Panc1 (cell line): ENCODE measurements around the gene CCDC73. TPM values are rescaled to one million over a fixed set of nuclear protein-coding genes. Genes with fewer than 3 reads are reported as not detected.
"Not testable (repeated sequence)": the region's sequence is repeated elsewhere in the genome, so short reads cannot be mapped to it uniquely, and the experiment has no call there.

Source experiments
- ATAC-seq: fragments of 200-7000 bp; cut with Tn5 transposase; 2 replicates; pipeline ENCODE4 v1.9.1; 2020; ENCODE audit warnings: mild to moderate bottlenecking, moderate library complexity
- BruUV-seq: library from RNA; stranded (reverse); fragments of 400-500 nt; replicated peaks from 2 replicates; lab custom pipeline; 2021; lab: Mats Ljungman, UMichigan
- CTCF ChIA-PET: fragments of 300-600 bp; sonication (Branson Sonifier 250); formaldehyde crosslinking; loops from one replicate; lab custom pipeline; 2022; ENCODE audit warnings: antibody characterized with exemption; lab: Charles Lee
- POLR2A ChIA-PET: fragments of 300-600 bp; sonication (Branson Sonifier 250); formaldehyde crosslinking; loops from one replicate; lab custom pipeline; 2022; ENCODE audit warnings: antibody characterized with exemption; lab: Charles Lee
- DNase-seq: peaks from one replicate; pipeline ENCODE4 v3.0.0-alpha.2; 2010; ENCODE audit warnings: low read depth, low spot score
- H3K27ac ChIP-seq: 2 replicates; pipeline ENCODE4 v1.5.1; 2011; ENCODE audit warnings: mild to moderate bottlenecking, low read length, inconsistent platforms
- H3K27me3 ChIP-seq: fragments of 200-500 bp; sonication (Bioruptor generic); 2 replicates; pipeline ENCODE4 v1.6.0; 2014; ENCODE audit warnings: low read length, inconsistent platforms; ENCODE audit not compliant: control insufficient read depth, insufficient read depth
- H3K36me3 ChIP-seq: fragments of 200-500 bp; sonication (Bioruptor generic); 2 replicates; pipeline ENCODE4 v1.5.1; 2014; ENCODE audit warnings: inconsistent platforms, mild to moderate bottlenecking, low read length, moderate library complexity; ENCODE audit not compliant: control insufficient read depth, insufficient read depth
- H3K4me1 ChIP-seq: 2 replicates; pipeline ENCODE4 v1.5.1; 2011; ENCODE audit warnings: inconsistent platforms, mild to moderate bottlenecking, low read length, moderate library complexity; ENCODE audit not compliant: control insufficient read depth, insufficient read depth
- H3K4me3 ChIP-seq, 2 experiments: 2 replicates each; pipeline ENCODE4 v1.5.1; 2011 to 2012; ENCODE audit warnings: low read depth in 2 of 2, low read length in 2 of 2, mild to moderate bottlenecking in 2 of 2, inconsistent platforms in 1 of 2, moderate library complexity in 1 of 2
- H3K9me3 ChIP-seq: fragments of 200-500 bp; sonication (Bioruptor generic); 2 replicates; pipeline ENCODE4 v1.5.1; 2014; ENCODE audit warnings: low read depth, mild to moderate bottlenecking, inconsistent platforms, low read length, moderate library complexity; ENCODE audit not compliant: control insufficient read depth, insufficient read depth
- POLR2AphosphoS5 ChIP-seq: IDR thresholded peaks from 2 replicates; pipeline ENCODE4 v1.6.1; 2012; ENCODE audit warnings: mild to moderate bottlenecking, low read depth, low read length, moderate library complexity
- SIN3A ChIP-seq: IDR thresholded peaks from 2 replicates; pipeline ENCODE4 v1.6.1; 2012; ENCODE audit warnings: low read depth, mild to moderate bottlenecking, low read length, moderate library complexity, borderline replicate concordance; ENCODE audit not compliant: insufficient read depth
- TCF7L2 ChIP-seq: IDR thresholded peaks from 2 replicates; pipeline ENCODE4 v1.6.1; 2011; ENCODE audit warnings: mild to moderate bottlenecking, low read depth, low read length, inconsistent platforms
- in situ Hi-C: cut with HindIII; loops from 2 replicates; pipeline ENCODE4 v1.10.0; 2016; ENCODE audit warnings: low sequenced_read_pairs, low pct_unique_long_range_greater_than_20kb
- intact Hi-C: fragments of 100-400 bp; cut with micrococcal nuclease; formaldehyde crosslinking; loops from one replicate; pipeline ENCODE4 v1.10.0; 2022; ENCODE audit not compliant: unreplicated experiment
- total RNA-seq: library from RNA; stranded (reverse); gene quantifications from one replicate; pipeline ENCODE4 v1.2.1, GENCODE V29; 2021; ENCODE audit not compliant: unreplicated experiment
- TF ChIP-seq, protein P1 (sequence below), 2 experiments: IDR thresholded peaks; 2 replicates each; pipeline ENCODE4 v1.6.1; 2011 to 2012; ENCODE audit warnings: low read depth in 2 of 2, control low read depth in 1 of 2, low read length in 1 of 2, mild to moderate bottlenecking in 1 of 2, moderate library complexity in 1 of 2; ENCODE audit not compliant: insufficient read depth in 1 of 2
- TF ChIP-seq, protein P2 (sequence below): fragments of 450-650 bp; IDR thresholded peaks from 2 replicates; pipeline ENCODE4 v1.5.1; 2017; ENCODE audit warnings: mild to moderate bottlenecking

The CCDC73 gene
- total RNA-seq, 1 experiment from 2014 or later, result not detected

DNA sequence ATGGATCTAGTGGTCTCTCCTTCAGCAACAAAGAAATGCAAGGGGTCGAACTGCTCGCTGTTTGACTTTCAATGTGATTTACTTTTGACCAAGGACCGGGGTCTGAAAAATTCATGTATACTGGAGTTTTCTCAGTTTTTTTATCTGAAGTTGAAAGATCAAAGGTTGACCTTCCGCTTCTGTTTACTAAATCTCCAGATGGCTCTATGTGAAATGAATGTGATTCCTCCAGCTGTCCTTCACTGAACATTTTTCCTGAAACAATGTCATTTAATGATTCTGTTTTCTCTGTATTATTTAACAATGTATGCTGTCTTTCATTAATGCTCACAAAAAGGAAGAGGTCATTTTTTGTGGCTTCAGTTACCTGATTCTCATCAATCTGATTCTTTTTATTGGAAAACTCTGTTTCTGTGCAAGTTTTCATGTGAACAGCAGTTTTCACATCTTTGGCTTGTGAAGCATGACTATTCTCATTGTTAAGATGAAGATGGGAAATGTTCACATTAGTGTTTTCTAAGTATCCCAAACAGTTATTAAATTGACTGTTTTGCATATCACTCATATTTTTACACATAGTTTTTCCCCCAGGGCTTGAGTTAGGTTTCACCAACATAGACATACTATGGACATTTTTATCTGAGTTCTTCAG, 180.8 kb downstream of the CCDC73 start:
- intact Hi-C loops, result no loop called here
- Histone ChIP-seq H3K4me3 (no peak overlapping the region), H3K9me3 (no peaks in the 10 kb centered on the region), H3K4me1 (no peaks in the 10 kb centered on the region), H3K36me3 (no peaks in the 10 kb centered on the region; the same call in 1 of the 2 replicates), H3K27ac (no peak overlapping the region), H3K27me3 (no peaks in the 10 kb centered on the region)
- ATAC-seq (no peak), DNase-seq (no peak)
- in situ Hi-C loops, result no loop called here
- TF ChIP-seq, protein P1, sequence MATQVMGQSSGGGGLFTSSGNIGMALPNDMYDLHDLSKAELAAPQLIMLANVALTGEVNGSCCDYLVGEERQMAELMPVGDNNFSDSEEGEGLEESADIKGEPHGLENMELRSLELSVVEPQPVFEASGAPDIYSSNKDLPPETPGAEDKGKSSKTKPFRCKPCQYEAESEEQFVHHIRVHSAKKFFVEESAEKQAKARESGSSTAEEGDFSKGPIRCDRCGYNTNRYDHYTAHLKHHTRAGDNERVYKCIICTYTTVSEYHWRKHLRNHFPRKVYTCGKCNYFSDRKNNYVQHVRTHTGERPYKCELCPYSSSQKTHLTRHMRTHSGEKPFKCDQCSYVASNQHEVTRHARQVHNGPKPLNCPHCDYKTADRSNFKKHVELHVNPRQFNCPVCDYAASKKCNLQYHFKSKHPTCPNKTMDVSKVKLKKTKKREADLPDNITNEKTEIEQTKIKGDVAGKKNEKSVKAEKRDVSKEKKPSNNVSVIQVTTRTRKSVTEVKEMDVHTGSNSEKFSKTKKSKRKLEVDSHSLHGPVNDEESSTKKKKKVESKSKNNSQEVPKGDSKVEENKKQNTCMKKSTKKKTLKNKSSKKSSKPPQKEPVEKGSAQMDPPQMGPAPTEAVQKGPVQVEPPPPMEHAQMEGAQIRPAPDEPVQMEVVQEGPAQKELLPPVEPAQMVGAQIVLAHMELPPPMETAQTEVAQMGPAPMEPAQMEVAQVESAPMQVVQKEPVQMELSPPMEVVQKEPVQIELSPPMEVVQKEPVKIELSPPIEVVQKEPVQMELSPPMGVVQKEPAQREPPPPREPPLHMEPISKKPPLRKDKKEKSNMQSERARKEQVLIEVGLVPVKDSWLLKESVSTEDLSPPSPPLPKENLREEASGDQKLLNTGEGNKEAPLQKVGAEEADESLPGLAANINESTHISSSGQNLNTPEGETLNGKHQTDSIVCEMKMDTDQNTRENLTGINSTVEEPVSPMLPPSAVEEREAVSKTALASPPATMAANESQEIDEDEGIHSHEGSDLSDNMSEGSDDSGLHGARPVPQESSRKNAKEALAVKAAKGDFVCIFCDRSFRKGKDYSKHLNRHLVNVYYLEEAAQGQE (IDR thresholded peaks at IDR 0.05; ENCODE audit: insufficient read depth in 1 of 2, low read depth in 2 of 2, low read length in 1 of 2), result no peak
- no peak for TF ChIP-seq SIN3A
- TF ChIP-seq, protein P2, sequence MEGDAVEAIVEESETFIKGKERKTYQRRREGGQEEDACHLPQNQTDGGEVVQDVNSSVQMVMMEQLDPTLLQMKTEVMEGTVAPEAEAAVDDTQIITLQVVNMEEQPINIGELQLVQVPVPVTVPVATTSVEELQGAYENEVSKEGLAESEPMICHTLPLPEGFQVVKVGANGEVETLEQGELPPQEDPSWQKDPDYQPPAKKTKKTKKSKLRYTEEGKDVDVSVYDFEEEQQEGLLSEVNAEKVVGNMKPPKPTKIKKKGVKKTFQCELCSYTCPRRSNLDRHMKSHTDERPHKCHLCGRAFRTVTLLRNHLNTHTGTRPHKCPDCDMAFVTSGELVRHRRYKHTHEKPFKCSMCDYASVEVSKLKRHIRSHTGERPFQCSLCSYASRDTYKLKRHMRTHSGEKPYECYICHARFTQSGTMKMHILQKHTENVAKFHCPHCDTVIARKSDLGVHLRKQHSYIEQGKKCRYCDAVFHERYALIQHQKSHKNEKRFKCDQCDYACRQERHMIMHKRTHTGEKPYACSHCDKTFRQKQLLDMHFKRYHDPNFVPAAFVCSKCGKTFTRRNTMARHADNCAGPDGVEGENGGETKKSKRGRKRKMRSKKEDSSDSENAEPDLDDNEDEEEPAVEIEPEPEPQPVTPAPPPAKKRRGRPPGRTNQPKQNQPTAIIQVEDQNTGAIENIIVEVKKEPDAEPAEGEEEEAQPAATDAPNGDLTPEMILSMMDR, result no peak
- TF ChIP-seq POLR2AphosphoS5, result no peak
- TF ChIP-seq TCF7L2, result no peak
- no TSS peak for BruUV-seq
- POLR2A ChIA-PET, result no interaction called here
- CTCF ChIA-PET, result no interaction called here

DNA sequence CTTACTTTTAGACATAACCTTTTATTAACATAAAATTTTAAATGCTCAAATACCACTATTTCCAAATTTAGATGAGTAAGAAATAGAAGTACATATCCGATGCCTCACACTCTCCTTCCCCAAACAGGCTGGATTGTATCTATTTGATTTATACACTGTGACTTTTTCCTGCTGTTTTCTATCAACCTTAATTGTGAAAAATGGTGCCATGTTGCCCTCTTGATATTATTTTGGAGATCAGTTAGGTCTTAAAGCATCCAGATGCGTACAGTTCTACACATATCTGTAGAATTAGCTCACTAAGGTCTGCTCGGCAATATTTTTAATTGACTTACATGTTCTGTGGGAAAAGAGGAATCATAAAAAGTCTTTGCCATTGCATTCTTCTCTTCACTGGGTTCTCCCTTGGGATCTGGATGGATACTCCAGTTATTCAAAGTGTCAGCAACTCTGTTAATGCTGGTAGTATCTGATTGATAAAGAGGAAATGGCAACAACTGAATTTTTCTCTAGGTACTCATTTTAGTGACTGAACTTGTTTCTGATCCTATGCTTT, 183.6 kb downstream of the CCDC73 start:
- no peak overlapping the region for H3K4me3 ChIP-seq
- ChIA-PET CTCF (no interaction called here), POLR2A (no interaction called here)
- intact Hi-C loops, result no loop called here
- ATAC-seq (no peak), DNase-seq (no peak)
- TF ChIP-seq, protein P2, result no peak
- TF ChIP-seq, protein P1 (IDR thresholded peaks at IDR 0.05; ENCODE audit: insufficient read depth in 1 of 2, low read depth in 2 of 2, low read length in 1 of 2), result no peak
- TF ChIP-seq SIN3A (no peak), TCF7L2 (no peak)
- in situ Hi-C loops, result no loop called here
- H3K36me3 ChIP-seq, result peaks cover 4% of the 10 kb centered on the region; the same call in 1 of the 2 replicates
- no TSS peak for BruUV-seq
- H3K27me3 ChIP-seq, result no peaks in the 10 kb centered on the region
- no peaks in the 10 kb centered on the region for H3K4me1 ChIP-seq
- H3K9me3 ChIP-seq, result no peaks in the 10 kb centered on the region
- H3K27ac ChIP-seq, result no peak overlapping the region

DNA sequence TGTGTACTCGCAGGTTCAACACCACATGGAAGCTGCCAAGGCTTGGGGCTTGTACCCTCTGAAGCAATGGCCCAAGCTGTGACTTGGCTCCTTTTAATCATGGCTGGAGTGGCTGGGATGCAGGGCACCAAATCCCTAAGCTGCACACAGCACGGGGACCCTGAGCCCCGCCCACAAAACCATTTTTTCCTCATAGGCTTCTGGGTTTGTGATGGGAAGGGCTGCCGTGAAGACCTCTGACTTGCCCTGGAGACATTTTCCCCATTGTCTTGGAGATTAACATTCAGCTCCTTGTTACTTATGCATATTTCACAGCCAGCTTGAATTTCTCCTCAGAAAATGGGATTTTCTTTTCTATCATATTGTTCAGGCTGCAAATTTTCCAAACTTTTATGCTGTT, 185.6 kb downstream of the CCDC73 start:
- H3K4me3 ChIP-seq, H3K27me3 ChIP-seq, DNase-seq, H3K9me3 ChIP-seq, POLR2A ChIA-PET, BruUV-seq, H3K4me1 ChIP-seq, H3K27ac ChIP-seq, CTCF ChIA-PET, in situ Hi-C loops, ATAC-seq, intact Hi-C loops: not testable (repeated sequence)
- peaks cover 14% of the 10 kb centered on the region for H3K36me3 ChIP-seq
